CD14-positive monocyte (primary cell): ENCODE data around the gene KCNH1. TPM values are rescaled to one million over a fixed set of nuclear protein-coding genes. Genes with fewer than 3 reads are reported as not detected.

ENCODE experiments used
- DNase-seq, 3 donors: peaks; one replicate each; pipeline ENCODE4 v3.0.0-alpha.2; 2011 to 2022
- H2AFZ ChIP-seq: 2 replicates; pipeline ENCODE4 v1.6.0; 2012; ENCODE audit warnings: mild to moderate bottlenecking, low read depth, low read length, inconsistent platforms; ENCODE audit not compliant: insufficient read depth, poor library complexity, severe bottlenecking
- H3K27ac ChIP-seq, 2 donors: 1 replicate in 1 of 2; 2 replicates in 1 of 2; pipeline ENCODE4 v1.5.1; 2012 to 2013; ENCODE audit warnings: low read length in 2 of 2, control low read depth in 1 of 2, inconsistent platforms in 1 of 2, low read depth in 1 of 2, mild to moderate bottlenecking in 1 of 2
- H3K27me3 ChIP-seq, 2 donors: one replicate each; pipeline versions ENCODE4 v1.6.0 to v1.6.1; 2011 to 2013; ENCODE audit warnings: low read length in 2 of 2; ENCODE audit not compliant: control insufficient read depth in 2 of 2, insufficient read depth in 2 of 2
- H3K36me3 ChIP-seq, 2 donors: replicated peaks in 1 of 2; 1 replicate in 1 of 2; 2 replicates in 1 of 2; pipeline versions ENCODE4 v1.5.1 to v1.6.1; 2012 to 2013; ENCODE audit warnings: low read length in 2 of 2, control low read depth in 1 of 2, inconsistent platforms in 1 of 2, mild to moderate bottlenecking in 1 of 2; ENCODE audit not compliant: insufficient read depth in 2 of 2, control insufficient read depth in 1 of 2
- H3K4me1 ChIP-seq, 2 donors: 1 replicate in 1 of 2; 2 replicates in 1 of 2; pipeline versions ENCODE4 v1.5.1 to v1.6.1; 2012 to 2013; ENCODE audit warnings: low read length in 2 of 2, control low read depth in 1 of 2, inconsistent platforms in 1 of 2, mild to moderate bottlenecking in 1 of 2, moderate library complexity in 1 of 2; ENCODE audit not compliant: insufficient read depth in 2 of 2, control insufficient read depth in 1 of 2
- H3K4me2 ChIP-seq: replicated peaks from 2 replicates; pipeline ENCODE3; 2012; ENCODE audit warnings: low read length, moderate library complexity, mild to moderate bottlenecking; ENCODE audit not compliant: poor library complexity, severe bottlenecking; ENCODE audit errors: extremely low read depth
- H3K4me3 ChIP-seq, 3 experiments: fragments of 200-600 bp in 1 of 3; sonication (generic) in 1 of 3; replicated peaks in 1 of 3; 1 replicate in 2 of 3; 2 replicates in 1 of 3; pipeline ENCODE4 v1.5.1; 2011 to 2013; ENCODE audit warnings: low read length in 3 of 3, mild to moderate bottlenecking in 3 of 3, control low read depth in 2 of 3, low read depth in 2 of 3, inconsistent platforms in 1 of 3, moderate library complexity in 1 of 3
- H3K79me2 ChIP-seq: 2 replicates; pipeline ENCODE4 v1.6.0; 2012; ENCODE audit warnings: mild to moderate bottlenecking, control low read depth, inconsistent platforms, low read length, moderate library complexity; ENCODE audit not compliant: insufficient read depth
- H3K9ac ChIP-seq: 2 replicates; pipeline ENCODE4 v1.6.0; 2017; ENCODE audit warnings: low read length, mild to moderate bottlenecking; ENCODE audit not compliant: insufficient read depth, poor library complexity, severe bottlenecking
- H3K9me3 ChIP-seq, 2 donors: replicated peaks in 1 of 2; 1 replicate in 1 of 2; 2 replicates in 1 of 2; pipeline versions ENCODE4 v1.5.1 to v1.6.1; 2012 to 2013; ENCODE audit warnings: low read length in 2 of 2, control low read depth in 1 of 2; ENCODE audit not compliant: control insufficient read depth in 1 of 2, insufficient read depth in 1 of 2
- H4K20me1 ChIP-seq: 2 replicates; pipeline ENCODE4 v1.6.0; 2012; ENCODE audit warnings: mild to moderate bottlenecking, low read length, control low read depth, moderate library complexity; ENCODE audit not compliant: insufficient read depth
- H3K27ac Mint-ChIP-seq, 7 donors: one replicate each; pipeline ENCODE4 v1.8.0; 2020; ENCODE audit warnings: mild to moderate bottlenecking in 7 of 7, mixed read lengths in 7 of 7, moderate library complexity in 6 of 7, inconsistent platforms in 2 of 7
- H3K27me3 Mint-ChIP-seq, 3 donors: one replicate each; pipeline ENCODE4 v1.8.0; 2021 to 2022; ENCODE audit warnings: low read depth in 3 of 3, mild to moderate bottlenecking in 3 of 3, mixed read lengths in 3 of 3, moderate library complexity in 3 of 3, inconsistent platforms in 1 of 3
- H3K36me3 Mint-ChIP-seq, 2 donors: one replicate each; pipeline ENCODE4 v1.8.0; 2020; ENCODE audit warnings: mixed read lengths in 2 of 2, inconsistent platforms in 1 of 2, mild to moderate bottlenecking in 1 of 2
- H3K4me1 Mint-ChIP-seq: one replicate; pipeline ENCODE4 v1.8.0; 2020; ENCODE audit warnings: mild to moderate bottlenecking, mixed read lengths
- H3K4me3 Mint-ChIP-seq, 2 donors: one replicate each; pipeline ENCODE4 v1.8.0; 2020; ENCODE audit warnings: mild to moderate bottlenecking in 2 of 2, mixed read lengths in 2 of 2, moderate library complexity in 1 of 2
- H3K9me3 Mint-ChIP-seq, 7 donors: one replicate each; pipeline ENCODE4 v1.8.0; 2020 to 2022; ENCODE audit warnings: mixed read lengths in 7 of 7, mild to moderate bottlenecking in 6 of 7, moderate library complexity in 6 of 7, inconsistent platforms in 2 of 7
- CTCF ChIP-seq: fragments of 200-600 bp; IDR thresholded peaks from one replicate; pipeline ENCODE4 v1.8.0; 2022; ENCODE audit warnings: antibody characterized with exemption, mild to moderate bottlenecking
- WGBS: methylation state at CpG from one replicate; pipeline ENCODE4 v1.1.5; 2013; ENCODE audit warnings: missing lambda C conversion rate; ENCODE audit not compliant: insufficient coverage; 5-methylcytosine and 5-hydroxymethylcytosine counted together
- intact Hi-C, 2 donors: fragments of 100-400 bp; cut with micrococcal nuclease; formaldehyde crosslinking; loops; one replicate each; pipeline versions ENCODE4 v1.15.0 to v1.15.1; 2023
- polyA plus RNA-seq, 3 donors: library from polyadenylated mRNA; depleted of rRNA in 1 of 3; unstranded in 2 of 3; stranded (reverse) in 1 of 3; fragments of 300-500 nt in 2 of 3; fragments of >200 nt in 1 of 3; fragmentation: Illumina TruSeq in 2 of 3; gene quantifications; 1 replicate in 2 of 3; 2 replicates in 1 of 3; pipeline ENCODE4 v1.2.3, GENCODE V29; 2012 to 2021

KCNH1 gene
- polyA plus RNA-seq, 3 donors, result not detected

GRCh38 chr1:210940081-210940617 is 193.8 kb downstream of the KCNH1 start:
- Histone ChIP-seq H3K27me3 (no peaks in the 10 kb centered on the region), H2AFZ (no peak overlapping the region), H3K4me2 (no peak overlapping the region), H3K36me3 (no peaks in the 10 kb centered on the region), H4K20me1 (no peaks in the 10 kb centered on the region), H3K4me1 (no peaks in the 10 kb centered on the region), H3K4me3 (no peak overlapping the region), H3K79me2 (no peaks in the 10 kb centered on the region), H3K9me3 (no peaks in the 10 kb centered on the region), H3K27ac (no peak overlapping the region), H3K9ac (no peak overlapping the region)
- no peak for TF ChIP-seq CTCF
- WGBS, result 0% methylated on average over 1 of the region's 1 CpG
- Mint-ChIP-seq H3K4me3 (no peak overlapping the region), H3K9me3 (no peaks in the 10 kb centered on the region), H3K27ac (no peak overlapping the region), H3K27me3 (no peaks in the 10 kb centered on the region), H3K36me3 (no peaks in the 10 kb centered on the region), H3K4me1 (no peaks in the 10 kb centered on the region)
- intact Hi-C loops, result no loop called here
- no peak for DNase-seq

- 88% methylated on average over 1 of the region's 3 CpGs for WGBS
- intact Hi-C loops, result no loop called here
These were observed 195.5 kb downstream of the KCNH1 start for GRCh38 chr1:210938416-210938925.

More at GRCh38 chr1:210938416-210938925, 195.5 kb downstream of the KCNH1 start:
- Histone ChIP-seq H3K27me3 (no peaks in the 10 kb centered on the region), H3K4me2 (no peak overlapping the region), H3K9ac (no peak overlapping the region), H3K36me3 (no peaks in the 10 kb centered on the region), H3K27ac (no peak overlapping the region), H3K79me2 (no peaks in the 10 kb centered on the region), H2AFZ (no peak overlapping the region), H3K4me3 (no peak overlapping the region), H3K9me3 (no peaks in the 10 kb centered on the region), H4K20me1 (no peaks in the 10 kb centered on the region), H3K4me1 (no peaks in the 10 kb centered on the region)
- Mint-ChIP-seq H3K36me3 (no peaks in the 10 kb centered on the region), H3K4me1 (no peaks in the 10 kb centered on the region), H3K9me3 (no peaks in the 10 kb centered on the region), H3K27ac (no peak overlapping the region), H3K27me3 (no peaks in the 10 kb centered on the region), H3K4me3 (no peak overlapping the region)
- DNase-seq, result no peak
- TF ChIP-seq CTCF, result no peak
